ENCODE results near the gene HADHA. TPM values are rescaled to one million over a fixed set of nuclear protein-coding genes. Genes with fewer than 3 reads are reported as not detected.

The HADHA gene
- total RNA-seq (100 to 1,000 TPM in 3 of 5 experiments, 10 to 100 TPM in 2; 83.8 to 111 (median 102) TPM), polyA plus RNA-seq (100 to 1,000 TPM; 116 to 150 TPM), total RNA-seq (160 reads per million, percentile 91 among the genes with 10 or more reads in this experiment)

- peak within 1 kb of the TSS; percentile 96 to 100 (median 99) for H3K4me3 Mint-ChIP-seq
- peaks cover 0 to 4% (median 0%) of the 10 kb centered on the region in 5 donors for H3K36me3 Mint-ChIP-seq
- intact Hi-C loops (cut with micrococcal nuclease): loop anchor here (1.0 to 10.0 kb wide), 15 partner anchors 54 to 543 kb away; partner anchors contain the start of genes RAB10 (in 2 of the 2), ADGRF3 (in 1 of the 2), ASXL2 (in 1 of the 2) and CENPA (in 1 of the 2)
- Histone ChIP-seq H3K27me3 (ENCODE audit: control insufficient read depth in 2 of 2, insufficient read depth in 2 of 2, low read length in 2 of 2) (no peaks in the 10 kb centered on the region), H3K36me3 (ENCODE audit: control insufficient read depth in 2 of 3, insufficient read depth in 3 of 3, low read length in 3 of 3) (peaks cover 0 to 13% (median 0%) of the 10 kb centered on the region in 3 experiments), H3K27ac (ENCODE audit: low read depth, low read length) (peak within 1 kb of the TSS; percentile 96), H3K9me3 (ENCODE audit: control insufficient read depth in 2 of 3, low read length in 3 of 3) (no peaks in the 10 kb centered on the region), H3K4me3 (ENCODE audit: low read length) (peak within 1 kb of the TSS; percentile 99), H3K4me1 (ENCODE audit: control insufficient read depth in 2 of 2, insufficient read depth in 2 of 2, low read length in 2 of 2) (peaks cover 13 to 19% of the 10 kb centered on the region in 2 donors)
- ChIA-PET POLR2A (interaction anchor here (0.7 to 3.7 kb wide), 7 partner anchors 10 to 158 kb away, joined by 3 to 14 read pairs (median 5); partner anchors contain the start of gene SELENOI), CTCF (interaction anchor here (0.7 to 1.0 kb wide), 3 partner anchors 9 to 86 kb away, joined by 3 to 4 read pairs (median 3); no protein-coding TSS in a partner anchor)
- H3K4me1 Mint-ChIP-seq: peaks cover 47 to 74% (median 57%) of the 10 kb centered on the region in 7 donors
- H3K27me3 Mint-ChIP-seq: no peaks in the 10 kb centered on the region
- H3K9me3 Mint-ChIP-seq: peaks cover 0 to 4% (median 0%) of the 10 kb centered on the region in 11 donors
- ATAC-seq (peak; percentile 92), DNase-seq (peak; percentile 76 to 91 (median 87))
- peak within 1 kb of the TSS; percentile 98 to 100 (median 99) for H3K27ac Mint-ChIP-seq
These were observed at the start of gene HADHA, which contains the start of gene HADHB for GRCh38 chr2:26244309-26245230. Gene HADHA, minus strand, starts transcription at chr2:26244632. Its CDS starts 36 bp downstream, at chr2:26244596. Gene HADHB, plus strand, starts transcription at chr2:26244939. Its CDS starts 9,316 bp downstream, at chr2:26254255.

- no peak for DNase-seq
- intact Hi-C loops (cut with micrococcal nuclease): no loop called here
- H3K4me1 Mint-ChIP-seq: peaks cover 0 to 6% (median 0%) of the 10 kb centered on the region in 7 donors
- Histone ChIP-seq H3K4me1 (ENCODE audit: control insufficient read depth in 2 of 2, insufficient read depth in 2 of 2, low read length in 2 of 2) (no peaks in the 10 kb centered on the region), H3K36me3 (ENCODE audit: control insufficient read depth in 2 of 3, insufficient read depth in 3 of 3, low read length in 3 of 3) (peaks cover 0 to 11% (median 0%) of the 10 kb centered on the region in 3 experiments), H3K27ac (ENCODE audit: low read depth, low read length) (no peak overlapping the region), H3K4me3 (ENCODE audit: low read length) (no peak overlapping the region), H3K9me3 (ENCODE audit: control insufficient read depth in 2 of 3, low read length in 3 of 3) (no peaks in the 10 kb centered on the region), H3K27me3 (ENCODE audit: control insufficient read depth in 2 of 2, insufficient read depth in 2 of 2, low read length in 2 of 2) (no peaks in the 10 kb centered on the region)
- peaks cover 0 to 8% (median 1%) of the 10 kb centered on the region in 5 donors for H3K36me3 Mint-ChIP-seq
- CTCF ChIA-PET: no interaction called here
- H3K4me3 Mint-ChIP-seq: no peak overlapping the region
- POLR2A ChIA-PET: interaction anchor here (0.6 kb wide), 2 partner anchors 317 to 440 kb away, joined by 3 read pairs; no protein-coding TSS in a partner anchor
- no peak for ATAC-seq
- H3K27ac Mint-ChIP-seq: no peak overlapping the region
- no peaks in the 10 kb centered on the region for H3K9me3 Mint-ChIP-seq
- peaks cover 0 to 17% (median 0%) of the 10 kb centered on the region in 5 donors for H3K27me3 Mint-ChIP-seq
These were observed 48.2 kb upstream of the HADHA start for GRCh38 chr2:26292646-26293045.

GRCh38 chr2:26290001-26290400 is 45.6 kb upstream of the HADHA start:
- intact Hi-C loops (cut with micrococcal nuclease): no loop called here
- Histone ChIP-seq H3K36me3 (ENCODE audit: control insufficient read depth in 2 of 3, insufficient read depth in 3 of 3, low read length in 3 of 3) (peaks cover 3 to 27% (median 5%) of the 10 kb centered on the region in 3 experiments), H3K4me1 (ENCODE audit: control insufficient read depth in 2 of 2, insufficient read depth in 2 of 2, low read length in 2 of 2) (no peaks in the 10 kb centered on the region), H3K27ac (ENCODE audit: low read depth, low read length) (no peak overlapping the region), H3K27me3 (ENCODE audit: control insufficient read depth in 2 of 2, insufficient read depth in 2 of 2, low read length in 2 of 2) (no peaks in the 10 kb centered on the region), H3K4me3 (ENCODE audit: low read length) (no peak overlapping the region), H3K9me3 (ENCODE audit: control insufficient read depth in 2 of 3, low read length in 3 of 3) (no peaks in the 10 kb centered on the region)
- POLR2A ChIA-PET: interaction anchor here (1.2 to 1.5 kb wide), 2 partner anchors 8 to 10 kb away, joined by 4 read pairs; no protein-coding TSS in a partner anchor
- Mint-ChIP-seq H3K36me3 (peaks cover 4 to 23% (median 8%) of the 10 kb centered on the region in 5 donors), H3K27me3 (peaks cover 0 to under 1% (median 0%) of the 10 kb centered on the region in 5 donors), H3K9me3 (no peaks in the 10 kb centered on the region), H3K4me1 (peaks cover 0 to 6% (median 0%) of the 10 kb centered on the region in 7 donors), H3K4me3 (no peak overlapping the region), H3K27ac (peak overlapping the region in 1 of 9 donors; percentile 15)
- DNase-seq: no peak
- CTCF ChIA-PET: no interaction called here
- ATAC-seq: no peak

GRCh38 chr2:26285931-26286330 is 41.5 kb upstream of the HADHA start:
- H3K36me3 Mint-ChIP-seq: peaks cover 13 to 50% (median 26%) of the 10 kb centered on the region in 5 donors
- ChIA-PET POLR2A (interaction anchor here (0.6 kb wide), 1 partner anchor 60 kb away, joined by 4 read pairs; the partner anchor contains the start of gene SELENOI), CTCF (no interaction called here)

GRCh38 chr2:26284132-26284531 is 39.7 kb upstream of the HADHA start:
- intact Hi-C loops (cut with micrococcal nuclease): no loop called here
- ATAC-seq: no peak
- no peaks in the 10 kb centered on the region for H3K4me1 Mint-ChIP-seq

More at GRCh38 chr2:26285931-26286330, 41.5 kb upstream of the HADHA start:
- Histone ChIP-seq H3K4me1 (ENCODE audit: control insufficient read depth in 2 of 2, insufficient read depth in 2 of 2, low read length in 2 of 2) (no peaks in the 10 kb centered on the region), H3K4me3 (ENCODE audit: low read length) (no peak overlapping the region), H3K36me3 (ENCODE audit: control insufficient read depth in 2 of 3, insufficient read depth in 3 of 3, low read length in 3 of 3) (peaks cover 3 to 57% (median 5%) of the 10 kb centered on the region in 3 experiments), H3K9me3 (ENCODE audit: control insufficient read depth in 2 of 3, low read length in 3 of 3) (no peaks in the 10 kb centered on the region), H3K27ac (ENCODE audit: low read depth, low read length) (no peak overlapping the region), H3K27me3 (ENCODE audit: control insufficient read depth in 2 of 2, insufficient read depth in 2 of 2, low read length in 2 of 2) (no peaks in the 10 kb centered on the region)
- H3K4me3 Mint-ChIP-seq: no peak overlapping the region
- H3K27me3 Mint-ChIP-seq: no peaks in the 10 kb centered on the region
- DNase-seq: no peak
- no peak overlapping the region for H3K27ac Mint-ChIP-seq
- H3K4me1 Mint-ChIP-seq: no peaks in the 10 kb centered on the region
- no peaks in the 10 kb centered on the region for H3K9me3 Mint-ChIP-seq
- ATAC-seq: no peak
- intact Hi-C loops (cut with micrococcal nuclease): no loop called here

GRCh38 chr2:26283606-26284005 is 39.2 kb upstream of the HADHA start:
- ChIA-PET POLR2A (interaction anchor here (1.3 kb wide), 1 partner anchor 15 kb away, joined by 7 read pairs; no protein-coding TSS in a partner anchor), CTCF (interaction anchor here (1.4 kb wide), 1 partner anchor 39 kb away, joined by 4 read pairs; the partner anchor contains the start of genes HADHA and HADHB)
- Mint-ChIP-seq H3K4me1 (no peaks in the 10 kb centered on the region), H3K36me3 (peaks cover 13 to 58% (median 35%) of the 10 kb centered on the region in 5 donors), H3K4me3 (no peak overlapping the region), H3K27me3 (no peaks in the 10 kb centered on the region), H3K27ac (peak overlapping the region in 1 of 9 donors; percentile 41), H3K9me3 (no peaks in the 10 kb centered on the region)
- intact Hi-C loops (cut with micrococcal nuclease): no loop called here
- H3K9me3 ChIP-seq (ENCODE audit: control insufficient read depth in 2 of 3, low read length in 3 of 3): no peaks in the 10 kb centered on the region
- no peak overlapping the region for H3K4me3 ChIP-seq (ENCODE audit: low read length)
- peaks cover 6 to 73% (median 14%) of the 10 kb centered on the region in 3 experiments for H3K36me3 ChIP-seq (ENCODE audit: control insufficient read depth in 2 of 3, insufficient read depth in 3 of 3, low read length in 3 of 3)
- H3K27ac ChIP-seq (ENCODE audit: low read depth, low read length): no peak overlapping the region
- DNase-seq: no peak
- H3K27me3 ChIP-seq (ENCODE audit: control insufficient read depth in 2 of 2, insufficient read depth in 2 of 2, low read length in 2 of 2): no peaks in the 10 kb centered on the region
- H3K4me1 ChIP-seq (ENCODE audit: control insufficient read depth in 2 of 2, insufficient read depth in 2 of 2, low read length in 2 of 2): no peaks in the 10 kb centered on the region
- no peak for ATAC-seq

More at GRCh38 chr2:26284132-26284531, 39.7 kb upstream of the HADHA start:
- H3K27me3 ChIP-seq (ENCODE audit: control insufficient read depth in 2 of 2, insufficient read depth in 2 of 2, low read length in 2 of 2): no peaks in the 10 kb centered on the region
- Mint-ChIP-seq H3K9me3 (no peaks in the 10 kb centered on the region), H3K27ac (peak overlapping the region in 1 of 9 donors; percentile 41), H3K36me3 (peaks cover 13 to 53% (median 30%) of the 10 kb centered on the region in 5 donors), H3K27me3 (no peaks in the 10 kb centered on the region), H3K4me3 (no peak overlapping the region)
- no peak for DNase-seq
- no peak overlapping the region for H3K27ac ChIP-seq (ENCODE audit: low read depth, low read length)
- H3K4me3 ChIP-seq (ENCODE audit: low read length): no peak overlapping the region
- ChIA-PET CTCF (interaction anchor here (1.4 kb wide), 1 partner anchor 39 kb away, joined by 4 read pairs; the partner anchor contains the start of genes HADHA and HADHB), POLR2A (interaction anchor here (1.3 kb wide), 1 partner anchor 14 kb away, joined by 7 read pairs; no protein-coding TSS in a partner anchor)
- no peaks in the 10 kb centered on the region for H3K4me1 ChIP-seq (ENCODE audit: control insufficient read depth in 2 of 2, insufficient read depth in 2 of 2, low read length in 2 of 2)
- peaks cover 5 to 68% (median 12%) of the 10 kb centered on the region in 3 experiments for H3K36me3 ChIP-seq (ENCODE audit: control insufficient read depth in 2 of 3, insufficient read depth in 3 of 3, low read length in 3 of 3)
- H3K9me3 ChIP-seq (ENCODE audit: control insufficient read depth in 2 of 3, low read length in 3 of 3): no peaks in the 10 kb centered on the region

All from naive thymus-derived CD4-positive, alpha-beta T cell (primary cell).